WERI-Rb-1 (cell line): ENCODE data around the gene OSBPL10.

ENCODE experiments used
- DNase-seq: peaks from one replicate; pipeline ENCODE4 v3.0.0-alpha.2; 2020
- H3K27ac ChIP-seq: fragments of 250-450 bp; sonication (Bioruptor Pico); 2 replicates; pipeline ENCODE4 v1.5.1; 2020; ENCODE audit warnings: mild to moderate bottlenecking, moderate library complexity
- H3K27me3 ChIP-seq: fragments of 250-450 bp; sonication (Bioruptor Pico); 2 replicates; pipeline ENCODE4 v1.5.1; 2021; ENCODE audit warnings: mild to moderate bottlenecking, low read depth, moderate library complexity; ENCODE audit not compliant: insufficient read depth, severe bottlenecking
- H3K36me3 ChIP-seq: fragments of 250-450 bp; sonication (Bioruptor Pico); 2 replicates; pipeline ENCODE4 v1.5.1; 2020; ENCODE audit warnings: mild to moderate bottlenecking, moderate library complexity
- H3K4me3 ChIP-seq: 2 replicates; pipeline ENCODE4 v1.5.1; 2011; ENCODE audit warnings: low read depth, mild to moderate bottlenecking, control low read depth, low read length
- H3K9me3 ChIP-seq: fragments of 250-450 bp; sonication (Bioruptor Pico); 2 replicates; pipeline ENCODE4 v1.5.1; 2021; ENCODE audit warnings: mild to moderate bottlenecking, moderate library complexity; ENCODE audit not compliant: severe bottlenecking
- CTCF ChIP-seq: IDR thresholded peaks from 2 replicates; pipeline ENCODE4 v1.5.1; 2011; ENCODE audit warnings: low read depth, mild to moderate bottlenecking, control low read depth, inconsistent platforms, low read length

The OSBPL10 gene

GRCh38 chr3:31772272-31772671 is 208.8 kb downstream of the OSBPL10 start:
- Histone ChIP-seq H3K27me3 (no peaks in the 10 kb centered on the region), H3K9me3 (no peaks in the 10 kb centered on the region), H3K4me3 (no peak overlapping the region), H3K36me3 (no peaks in the 10 kb centered on the region), H3K27ac (no peak overlapping the region)
- TF ChIP-seq CTCF, result no peak
- no peak for DNase-seq

GRCh38 chr3:31770822-31771326 is 210.2 kb downstream of the OSBPL10 start:
- Histone ChIP-seq H3K27ac (no peak overlapping the region), H3K4me3 (no peak overlapping the region), H3K27me3 (no peaks in the 10 kb centered on the region), H3K36me3 (no peaks in the 10 kb centered on the region), H3K9me3 (no peaks in the 10 kb centered on the region)
- TF ChIP-seq CTCF, result no peak
- no peak for DNase-seq

- peak; percentile 71 for DNase-seq
- H3K4me3 ChIP-seq, result no peak overlapping the region
- H3K27ac ChIP-seq, result no peak overlapping the region
- no peaks in the 10 kb centered on the region for H3K27me3 ChIP-seq
- no peaks in the 10 kb centered on the region for H3K36me3 ChIP-seq
- no peaks in the 10 kb centered on the region for H3K9me3 ChIP-seq
- peak; percentile 58 for TF ChIP-seq CTCF
Observed at GRCh38 chr3:31768479-31769125, 212.5 kb downstream of the OSBPL10 start.

- TF ChIP-seq CTCF, result no peak
- Histone ChIP-seq H3K4me3 (no peak overlapping the region), H3K36me3 (no peaks in the 10 kb centered on the region), H3K9me3 (no peaks in the 10 kb centered on the region), H3K27ac (no peak overlapping the region), H3K27me3 (no peaks in the 10 kb centered on the region)
- DNase-seq, result no peak
Observed at GRCh38 chr3:31767920-31768319, 213.1 kb downstream of the OSBPL10 start.

GRCh38 chr3:31766669-31767068 is 214.4 kb downstream of the OSBPL10 start:
- TF ChIP-seq CTCF, result no peak
- Histone ChIP-seq H3K9me3 (no peaks in the 10 kb centered on the region), H3K4me3 (no peak overlapping the region), H3K36me3 (no peaks in the 10 kb centered on the region), H3K27ac (no peak overlapping the region), H3K27me3 (no peaks in the 10 kb centered on the region)
- DNase-seq, result no peak

- TF ChIP-seq CTCF, result no peak
- Histone ChIP-seq H3K27ac (no peak overlapping the region), H3K27me3 (no peaks in the 10 kb centered on the region)
Observed at GRCh38 chr3:31765871-31766270, 215.2 kb downstream of the OSBPL10 start.

More at GRCh38 chr3:31765871-31766270, 215.2 kb downstream of the OSBPL10 start:
- H3K9me3 ChIP-seq, result no peaks in the 10 kb centered on the region
- DNase-seq, result no peak
- H3K36me3 ChIP-seq, result no peaks in the 10 kb centered on the region
- H3K4me3 ChIP-seq, result no peak overlapping the region
